GM18526 (cell line): ENCODE measurements around the gene TBX21.

Source experiments
- POLR2A ChIP-seq: IDR thresholded peaks from 3 replicates; pipeline ENCODE4 v1.6.1; 2011; ENCODE audit not compliant: insufficient read length; ENCODE audit errors: extremely low read depth

TBX21 gene

GRCh38 chr17:47707056-47707804 is 25.8 kb upstream of the TBX21 start:
- no peak for TF ChIP-seq POLR2A

DNA sequence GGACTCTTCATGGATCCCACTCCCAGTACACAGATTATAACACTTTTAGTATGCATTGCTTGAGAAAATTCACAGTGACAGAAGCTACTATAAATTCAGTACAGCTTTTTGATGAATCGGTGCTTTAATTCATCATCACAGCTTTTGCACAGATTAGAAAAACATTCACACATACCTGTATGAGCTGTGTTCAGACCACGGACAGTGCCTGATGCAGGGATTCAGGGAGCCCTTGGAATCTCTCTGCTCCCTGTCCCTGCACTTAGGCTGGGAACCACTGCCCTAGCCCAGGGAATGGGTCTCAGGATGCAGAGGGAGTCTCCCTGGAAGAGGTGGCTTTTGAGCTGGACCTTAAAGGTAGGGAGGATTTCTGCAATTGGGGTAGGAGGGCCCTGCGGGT is 25.2 kb upstream of the TBX21 start:
- TF ChIP-seq POLR2A: no peak

- TF ChIP-seq POLR2A: no peak
Measured at GRCh38 chr17:47708312-47708863, 24.6 kb upstream of the TBX21 start.

DNA sequence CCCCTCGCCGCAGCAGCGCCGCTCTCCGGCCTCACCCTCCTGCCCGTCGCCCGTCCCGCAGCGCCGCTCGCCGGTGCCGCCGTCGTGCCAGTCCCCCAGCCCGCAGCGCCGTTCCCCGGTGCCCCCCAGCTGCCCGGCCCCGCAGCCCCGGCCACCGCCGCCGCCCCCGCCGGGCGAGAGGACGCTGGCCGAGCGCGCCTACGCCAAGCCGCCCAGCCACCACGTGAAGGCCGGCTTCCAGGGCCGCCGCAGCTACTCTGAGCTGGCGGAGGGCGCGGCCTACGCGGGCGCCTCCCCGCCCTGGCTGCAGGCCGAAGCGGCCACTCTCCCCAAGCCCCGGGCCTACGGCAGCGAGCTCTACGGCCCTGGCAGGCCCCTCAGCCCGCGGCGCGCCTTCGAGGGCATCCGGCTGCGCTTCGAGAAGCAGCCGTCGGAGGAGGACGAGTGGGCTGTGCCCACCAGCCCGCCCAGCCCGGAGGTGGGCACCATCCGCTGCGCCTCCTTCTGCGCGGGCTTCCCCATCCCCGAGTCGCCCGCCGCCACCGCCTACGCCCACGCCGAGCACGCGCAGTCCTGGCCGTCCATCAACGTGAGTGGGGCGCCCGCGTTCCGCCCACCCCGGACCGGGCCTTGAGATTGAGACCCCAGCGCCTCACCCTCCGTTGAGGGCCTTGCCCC is 24.0 kb upstream of the TBX21 start:
- no peak for TF ChIP-seq POLR2A

DNA sequence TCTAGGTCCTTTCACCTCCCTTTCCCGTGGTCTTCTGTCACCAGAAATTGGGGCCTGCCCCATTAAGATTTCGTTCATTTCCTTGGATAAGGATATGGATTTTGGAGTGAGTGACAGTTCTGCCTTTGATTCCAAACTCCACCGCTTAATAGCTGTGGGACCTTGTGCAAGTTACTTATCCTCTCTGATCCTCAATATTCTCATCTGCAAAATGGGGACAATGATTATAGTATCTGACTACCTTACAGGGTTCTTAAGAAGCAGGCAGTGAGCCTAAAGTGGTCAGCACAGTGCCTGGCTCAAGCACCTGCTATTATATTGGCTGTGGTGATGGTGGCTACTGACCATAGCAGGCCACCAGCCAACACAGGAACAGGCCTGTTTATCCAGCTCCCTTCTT is 23.4 kb upstream of the TBX21 start:
- TF ChIP-seq POLR2A: no peak

DNA sequence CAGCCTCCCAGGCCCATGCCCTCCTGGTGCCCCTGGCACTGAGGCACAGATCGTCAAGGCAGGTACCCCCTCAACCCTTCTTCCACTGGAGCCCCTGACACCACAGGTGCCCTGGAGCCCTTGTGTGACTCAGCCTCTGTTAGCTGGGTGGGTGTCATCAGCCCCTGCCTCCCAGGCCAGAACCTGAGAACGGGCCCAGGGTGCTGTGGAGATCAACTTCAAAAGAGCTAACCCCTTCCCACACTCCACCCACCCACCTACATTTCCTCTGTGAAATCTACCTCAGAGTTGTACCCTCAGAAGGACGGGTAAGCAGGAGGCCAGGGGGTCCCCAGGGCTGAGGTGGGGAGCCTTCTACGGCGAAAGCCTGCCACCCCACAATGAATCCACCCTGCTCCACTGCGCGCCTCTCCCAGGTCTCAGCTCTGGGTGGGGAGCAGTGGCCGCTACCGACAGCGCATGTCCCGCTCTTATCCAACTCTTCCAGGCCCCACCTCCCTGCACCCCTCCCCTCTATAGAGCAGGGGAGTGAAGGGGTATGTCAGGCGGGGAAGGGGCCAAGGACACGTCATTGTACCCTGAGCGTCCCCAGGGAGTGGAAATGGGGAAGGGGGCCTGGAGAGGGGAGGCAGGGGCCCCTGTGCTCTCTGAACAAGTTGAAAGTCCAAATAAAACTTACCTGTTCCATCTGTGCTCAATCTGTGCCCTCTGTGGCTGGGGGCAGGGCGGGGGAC is 21.5 kb upstream of the TBX21 start:
- TF ChIP-seq POLR2A: no peak

DNA sequence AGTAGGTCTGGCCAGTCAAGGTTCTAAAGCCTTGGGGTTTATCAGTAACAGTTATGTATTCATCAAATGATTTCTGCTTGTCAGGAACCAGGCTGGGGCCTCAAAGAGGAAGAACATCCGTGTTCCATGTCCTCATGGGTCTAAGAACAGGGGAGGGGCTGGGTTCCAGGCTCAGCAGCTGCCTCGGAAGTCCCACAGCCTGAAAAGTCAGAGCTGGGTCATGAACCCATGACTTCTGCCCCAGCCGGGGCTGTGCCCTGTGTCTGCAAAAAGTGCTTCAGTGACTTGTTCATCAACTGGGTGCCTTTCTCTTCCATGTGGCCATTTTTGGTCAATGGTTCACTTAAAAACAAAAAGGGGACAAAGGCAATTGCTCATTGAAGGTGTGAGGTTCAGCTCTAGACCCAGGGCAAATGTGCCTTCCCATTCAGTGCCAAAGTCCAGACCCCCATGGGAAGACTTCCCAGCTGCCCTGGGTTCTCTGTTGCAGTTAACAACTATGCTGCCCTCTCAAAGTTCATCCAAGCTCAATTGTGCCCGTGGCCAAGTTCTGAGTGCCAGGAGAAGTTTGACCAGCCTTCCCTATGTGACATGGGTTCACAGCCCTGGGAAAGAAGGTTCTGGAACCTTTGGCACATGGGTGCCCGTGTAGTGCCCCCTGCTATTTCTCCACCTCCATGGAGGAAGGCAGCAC is 20.6 kb upstream of the TBX21 start:
- no peak for TF ChIP-seq POLR2A

- no peak for TF ChIP-seq POLR2A
Measured at GRCh38 chr17:47713980-47714700, 18.9 kb upstream of the TBX21 start.

GRCh38 chr17:47714773-47715396 is 18.2 kb upstream of the TBX21 start:
- peak; percentile 8 for TF ChIP-seq POLR2A

GRCh38 chr17:47715669-47716325 is 17.2 kb upstream of the TBX21 start:
- TF ChIP-seq POLR2A: no peak

DNA sequence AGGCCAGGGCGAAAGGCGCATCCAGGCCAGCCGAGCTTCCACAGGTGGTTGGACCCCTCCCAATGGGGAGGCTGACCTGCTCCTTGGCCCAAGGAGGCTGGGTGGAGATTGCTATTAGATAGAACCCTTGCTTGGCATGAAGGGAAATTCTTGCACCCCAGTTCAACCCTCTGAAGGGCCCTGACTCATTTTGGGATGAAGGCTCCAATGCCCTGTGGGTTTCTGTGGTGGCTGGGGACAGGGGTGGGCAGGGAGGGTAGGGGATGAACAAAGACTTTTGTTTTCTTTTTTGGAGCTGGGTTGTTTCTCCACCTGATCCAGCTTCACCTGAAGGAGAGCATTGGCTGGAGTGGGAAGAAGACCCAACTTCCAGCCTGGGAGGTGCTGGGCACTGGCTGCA is 16.7 kb upstream of the TBX21 start:
- no peak for TF ChIP-seq POLR2A

GRCh38 chr17:47717261-47717697 is 15.8 kb upstream of the TBX21 start:
- TF ChIP-seq POLR2A: no peak

DNA sequence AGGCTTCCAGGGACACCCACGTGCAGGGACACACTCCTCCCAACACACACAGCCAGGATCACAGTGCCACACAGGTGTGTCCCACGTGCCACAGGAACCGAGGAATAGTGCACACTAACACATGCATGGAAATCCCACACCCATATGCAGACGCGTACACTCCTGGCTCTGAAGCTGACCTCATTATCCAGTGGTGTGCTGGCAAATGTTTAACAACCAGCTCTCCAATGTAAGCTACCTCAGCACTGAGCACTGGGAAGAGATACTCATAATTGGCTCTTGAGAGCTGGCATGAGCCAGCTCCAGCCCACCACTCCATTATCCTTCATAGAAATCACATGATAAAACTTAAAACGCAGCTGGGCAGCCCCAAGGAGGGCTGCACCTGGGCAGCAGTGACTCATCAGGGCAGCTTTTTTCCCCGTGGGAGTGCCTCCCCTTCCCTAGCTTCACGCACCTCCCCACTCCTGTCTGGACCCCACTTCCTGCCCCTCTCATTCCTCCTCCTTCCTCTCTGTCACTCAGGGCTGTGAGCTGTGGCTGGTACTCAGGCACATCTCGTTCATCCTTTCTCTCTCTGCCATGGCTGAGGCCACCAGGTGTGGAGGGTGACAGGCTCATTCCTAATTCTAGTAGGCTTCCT is 14.9 kb upstream of the TBX21 start:
- no peak for TF ChIP-seq POLR2A

- no peak for TF ChIP-seq POLR2A
Measured at GRCh38 chr17:47718634-47719405, 14.2 kb upstream of the TBX21 start.
